Bronchial epithelial cell (primary cell): ENCODE results near the gene PIK3R5. TPM values are rescaled to one million over a fixed set of nuclear protein-coding genes. Genes with fewer than 3 reads are reported as not detected.

Source experiments
- DNase-seq: peaks from one replicate; pipeline ENCODE4 v3.0.0-alpha.2; 2010; ENCODE audit warnings: low read depth
- FAIRE-seq: peaks from 2 replicates; lab custom pipeline; 2011; peaks lifted over from hg19 to GRCh38; lab: Jason Lieb, UNC
- H3K27me3 ChIP-seq: 2 replicates; pipeline ENCODE4 v1.5.1; 2011; ENCODE audit warnings: low read length; ENCODE audit not compliant: control insufficient read depth, insufficient read depth
- H3K36me3 ChIP-seq: 2 replicates; pipeline ENCODE4 v1.5.1; 2011; ENCODE audit warnings: low read length; ENCODE audit not compliant: control insufficient read depth, insufficient read depth
- H3K4me3 ChIP-seq: 2 replicates; pipeline ENCODE4 v1.5.1; 2011; ENCODE audit warnings: mild to moderate bottlenecking, low read depth, low read length, control low read depth
- CTCF ChIP-seq: IDR thresholded peaks from 2 replicates; pipeline ENCODE4 v1.5.1; 2011; ENCODE audit warnings: mild to moderate bottlenecking, moderate library complexity, low read length, control low read depth, inconsistent platforms; ENCODE audit not compliant: insufficient read depth, severe bottlenecking
- total RNA-seq: library from RNA; depleted of rRNA; stranded (reverse); fragments of >200 nt; gene quantifications from 2 replicates; pipeline ENCODE4 v1.2.1, GENCODE V29; 2014

PIK3R5 gene
- total RNA-seq, 1 donor from 2014 or later, result not detected

- Histone ChIP-seq H3K27me3 (no peaks in the 10 kb centered on the region), H3K36me3 (no peaks in the 10 kb centered on the region), H3K4me3 (no peak overlapping the region)
- TF ChIP-seq CTCF, result no peak
- DNase-seq, result no peak
- FAIRE-seq, result no peak
Measured at GRCh38 chr17:8948462-8948861, 17.0 kb downstream of the PIK3R5 start.

GRCh38 chr17:8947201-8947600, 18.3 kb downstream of the PIK3R5 start:
- no peaks in the 10 kb centered on the region for H3K27me3 ChIP-seq
- TF ChIP-seq CTCF, result no peak
- no peak for DNase-seq
- no peak overlapping the region for H3K4me3 ChIP-seq
- no peak for FAIRE-seq
- H3K36me3 ChIP-seq, result no peaks in the 10 kb centered on the region

GRCh38 chr17:8946476-8946875, 19.0 kb downstream of the PIK3R5 start:
- FAIRE-seq (no peak), DNase-seq (no peak)
- no peak overlapping the region for H3K4me3 ChIP-seq
- no peaks in the 10 kb centered on the region for H3K27me3 ChIP-seq
- TF ChIP-seq CTCF, result no peak
- no peaks in the 10 kb centered on the region for H3K36me3 ChIP-seq

GRCh38 chr17:8946071-8946470, 19.4 kb downstream of the PIK3R5 start:
- FAIRE-seq (no peak), DNase-seq (no peak)
- H3K36me3 ChIP-seq, result no peaks in the 10 kb centered on the region
- no peak for TF ChIP-seq CTCF
- no peak overlapping the region for H3K4me3 ChIP-seq
- H3K27me3 ChIP-seq, result no peaks in the 10 kb centered on the region

- no peak for TF ChIP-seq CTCF
- DNase-seq (no peak), FAIRE-seq (no peak)
- Histone ChIP-seq H3K27me3 (no peaks in the 10 kb centered on the region), H3K36me3 (no peaks in the 10 kb centered on the region), H3K4me3 (no peak overlapping the region)
Measured at GRCh38 chr17:8944748-8945147, 20.8 kb downstream of the PIK3R5 start.

- TF ChIP-seq CTCF, result no peak
- DNase-seq, result no peak
Measured at GRCh38 chr17:8944083-8944482, 21.4 kb downstream of the PIK3R5 start.

More at GRCh38 chr17:8944083-8944482, 21.4 kb downstream of the PIK3R5 start:
- Histone ChIP-seq H3K36me3 (no peaks in the 10 kb centered on the region), H3K27me3 (no peaks in the 10 kb centered on the region), H3K4me3 (no peak overlapping the region)
- no peak for FAIRE-seq
